K562 (cell line): Measurements from ENCODE around the gene ZNF143. TPM values are rescaled to one million over a fixed set of nuclear protein-coding genes. Genes with fewer than 3 reads are reported as not detected.

Experiments used
- ATAC-seq: fragments of 200-7000 bp; cut with Tn5 transposase; 3 replicates; pipeline ENCODE4 v1.9.1; 2020; ENCODE audit warnings: moderate library complexity
- BruUV-seq: library from RNA; stranded (reverse); fragments of 400-500 nt; replicated peaks from 2 replicates; lab custom pipeline; 2021; lab: Mats Ljungman, UMichigan
- CTCF ChIA-PET: fragments of 300-600 bp; formaldehyde crosslinking; extraction: SDS; loops from one replicate; lab custom pipeline; 2021; ENCODE audit warnings: low intra/inter-chr PET ratio; lab: Yijun Ruan, JAX
- POLR2A ChIA-PET: fragments of 300-600, 350-650 bp; sonication (Branson Sonifier 250); formaldehyde crosslinking; extraction: SDS; loops from one replicate; lab custom pipeline; 2021; ENCODE audit warnings: antibody characterized with exemption, inconsistent platforms; lab: Yijun Ruan, JAX
- DNase-seq, 4 experiments: peaks; one replicate each; pipeline versions ENCODE4 v3.0.0 to v3.0.0-alpha.2; 2011 to 2018; ENCODE audit warnings: low spot score in 3 of 4, mixed read lengths in 3 of 4; ENCODE audit errors: extremely low read depth in 1 of 4
- FAIRE-seq: peaks from 2 replicates; lab custom pipeline; 2011; peaks lifted over from hg19 to GRCh38; lab: Jason Lieb, UNC
- H2AFZ ChIP-seq: 2 replicates; pipeline ENCODE4 v1.6.0; 2011; ENCODE audit warnings: low read depth, low read length, control low read depth, inconsistent platforms
- H3K27ac ChIP-seq: fragments of 200-600 bp; 3 replicates; pipeline ENCODE4 v1.8.0; 2011; ENCODE audit warnings: low read depth, mild to moderate bottlenecking, control low read depth, inconsistent platforms, low read length, moderate library complexity, mixed read lengths; ENCODE audit errors: extremely low read depth
- H3K27me3 ChIP-seq, 2 experiments: fragments of 300-600 bp in 1 of 2; 2 replicates in 1 of 2; 3 replicates in 1 of 2; pipeline versions ENCODE4 v1.6.0 to v1.8.0; 2011; ENCODE audit warnings: inconsistent platforms in 2 of 2, low read length in 2 of 2, mild to moderate bottlenecking in 1 of 2, mixed read lengths in 1 of 2, moderate library complexity in 1 of 2; ENCODE audit not compliant: control insufficient read depth in 2 of 2, insufficient read depth in 2 of 2
- H3K36me3 ChIP-seq: fragments of 300-600 bp; 3 replicates; pipeline ENCODE4 v1.8.0; 2011; ENCODE audit warnings: mild to moderate bottlenecking, low read length, inconsistent platforms; ENCODE audit not compliant: control insufficient read depth, insufficient read depth
- H3K4me1 ChIP-seq, 2 experiments: fragments of 200-600 bp in 1 of 2; replicated peaks in 1 of 2; 2 replicates in 1 of 2; 3 replicates in 1 of 2; pipeline versions ENCODE4 v1.5.1 to v1.8.0; 2011; ENCODE audit warnings: inconsistent platforms in 2 of 2, low read length in 2 of 2, mild to moderate bottlenecking in 1 of 2, mixed read lengths in 1 of 2, moderate library complexity in 1 of 2; ENCODE audit not compliant: control insufficient read depth in 2 of 2, insufficient read depth in 2 of 2
- H3K4me2 ChIP-seq: 2 replicates; pipeline ENCODE4 v1.6.1; 2011; ENCODE audit warnings: low read length, control low read depth, inconsistent platforms, mixed read lengths; ENCODE audit not compliant: insufficient read depth
- H3K4me3 ChIP-seq: fragments of 200-600 bp; sonication (generic), shearing (Covaris generic); 2 replicates; pipeline ENCODE4 v1.5.1; 2016; ENCODE audit warnings: control low read depth, inconsistent platforms
- H3K79me2 ChIP-seq: fragments of 200-600 bp; 3 replicates; pipeline ENCODE4 v1.8.0; 2011; ENCODE audit warnings: low read length, inconsistent platforms; ENCODE audit not compliant: control insufficient read depth, insufficient read depth
- H3K9ac ChIP-seq, 2 experiments: 2 replicates each; pipeline versions ENCODE4 v1.6.0 to v1.6.1; 2011; ENCODE audit warnings: low read depth in 2 of 2, low read length in 2 of 2, control low read depth in 1 of 2, inconsistent platforms in 1 of 2, mild to moderate bottlenecking in 1 of 2, mixed read lengths in 1 of 2; ENCODE audit not compliant: insufficient read depth in 1 of 2
- H3K9me1 ChIP-seq: one replicate; pipeline ENCODE4 v1.6.0; 2011; ENCODE audit warnings: inconsistent platforms, mild to moderate bottlenecking, low read length, moderate library complexity; ENCODE audit not compliant: control insufficient read depth, insufficient read depth
- H3K9me3 ChIP-seq: replicated peaks from 2 replicates; pipeline ENCODE4 v1.5.1; 2011; ENCODE audit warnings: low read depth, low read length, inconsistent platforms; ENCODE audit not compliant: control insufficient read depth, insufficient read depth
- H4K20me1 ChIP-seq: replicated peaks from 2 replicates; pipeline ENCODE4 v1.6.1; 2011; ENCODE audit warnings: low read length, inconsistent platforms, mixed read lengths; ENCODE audit not compliant: control insufficient read depth, insufficient read depth
- ARID1B ChIP-seq: fragments of 450-650 bp; IDR thresholded peaks from 2 replicates; pipeline ENCODE4 v1.6.1; 2016; ENCODE audit warnings: antibody characterized with exemption, mild to moderate bottlenecking, inconsistent platforms
- ARNT ChIP-seq, 2 experiments: fragments of 450-650 bp; IDR thresholded peaks; 2 replicates each; pipeline ENCODE4 v1.6.1; 2016; ENCODE audit warnings: mild to moderate bottlenecking in 1 of 2
- CHD1 ChIP-seq: fragments of 200-600 bp; sonication (generic); IDR thresholded peaks from one replicate; pipeline ENCODE4 v1.6.1; 2012; ENCODE audit warnings: mild to moderate bottlenecking, moderate library complexity, low read length, inconsistent platforms
- CTBP1 ChIP-seq: fragments of 450-650 bp; IDR thresholded peaks from 2 replicates; pipeline ENCODE4 v1.6.1; 2016; ENCODE audit warnings: borderline replicate concordance
- E2F4 ChIP-seq: sonication (generic); formaldehyde crosslinking; IDR thresholded peaks from 2 replicates; pipeline ENCODE4 v1.8.0; 2022; ENCODE audit warnings: mild to moderate bottlenecking, low read depth, missing genetic modification reagents
- EHMT2 ChIP-seq: fragments of 450-650 bp; IDR thresholded peaks from 2 replicates; pipeline ENCODE4 v1.6.1; 2018; ENCODE audit warnings: antibody characterized with exemption
- GATA2 ChIP-seq: sonication (generic); formaldehyde crosslinking; IDR thresholded peaks from 2 replicates; pipeline ENCODE4 v1.4.0; 2020; ENCODE audit warnings: mild to moderate bottlenecking, missing genetic modification reagents
- JUND ChIP-seq, 2 experiments: IDR thresholded peaks; 2 replicates in 1 of 2; 3 replicates in 1 of 2; pipeline ENCODE4 v1.6.1; 2011; ENCODE audit warnings: borderline replicate concordance in 2 of 2, low read depth in 2 of 2, low read length in 2 of 2, improper control_type of control experiment in 1 of 2, missing biosample characterization in 1 of 2, missing genetic modification characterization in 1 of 2, missing genetic modification reagents in 1 of 2
- KAT7 ChIP-seq: sonication (generic); formaldehyde crosslinking; IDR thresholded peaks from 2 replicates; pipeline ENCODE4 v1.8.0; 2022; ENCODE audit warnings: missing genetic modification reagents, mild to moderate bottlenecking, borderline replicate concordance
- KDM1A ChIP-seq, 2 experiments: fragments of 450-650 bp; IDR thresholded peaks; 2 replicates each; pipeline ENCODE4 v1.6.1; 2016; ENCODE audit warnings: mild to moderate bottlenecking in 2 of 2
- KLF13 ChIP-seq: fragments of 450-650 bp; IDR thresholded peaks from 2 replicates; pipeline ENCODE4 v1.6.1; 2016; ENCODE audit warnings: missing genetic modification characterization, low read depth, mild to moderate bottlenecking, missing compliant biosample characterization, moderate library complexity, borderline replicate concordance
- SIX5 ChIP-seq, 2 experiments: IDR thresholded peaks; 2 replicates each; pipeline ENCODE4 v1.6.1; 2011; ENCODE audit warnings: low read length in 2 of 2, borderline replicate concordance in 1 of 2, low read depth in 1 of 2, mild to moderate bottlenecking in 1 of 2, moderate library complexity in 1 of 2; ENCODE audit not compliant: insufficient read depth in 1 of 2
- SMAD4 ChIP-seq: fragments of 250-450 bp; sonication (Bioruptor Pico); conservative IDR thresholded peaks from 2 replicates; pipeline ENCODE4 v1.8.0; 2021; ENCODE audit warnings: inconsistent platforms, mild to moderate bottlenecking, moderate library complexity
- SMARCA4 ChIP-seq: fragments of 450-650 bp; IDR thresholded peaks from 2 replicates; pipeline ENCODE4 v1.6.1; 2016
- TBL1XR1 ChIP-seq, 2 experiments: IDR thresholded peaks; 2 replicates each; pipeline ENCODE4 v1.6.1; 2012; ENCODE audit warnings: improper control_type of control experiment in 2 of 2, low read length in 2 of 2, mild to moderate bottlenecking in 1 of 2
- U2AF2 ChIP-seq: fragments of 200-400 bp; formaldehyde crosslinking; optimal IDR thresholded peaks from 2 replicates; pipeline ENCODE3; 2017; ENCODE audit warnings: low read depth, mild to moderate bottlenecking, low read length
- ZNF263 ChIP-seq: sonication (generic); formaldehyde crosslinking; IDR thresholded peaks from 2 replicates; pipeline ENCODE4 v1.8.0; 2022; ENCODE audit warnings: mild to moderate bottlenecking, missing genetic modification reagents, borderline replicate concordance
- ZNF518B ChIP-seq: fragments of 250-450 bp; sonication (Bioruptor Pico); IDR thresholded peaks from 2 replicates; pipeline ENCODE4 v1.5.0; 2021; ENCODE audit warnings: mild to moderate bottlenecking, moderate library complexity
- WGBS: fragments of 100-300 bp; shearing (Covaris generic); methylation state at CpG from one replicate; pipeline ENCODE4 v1.1.6; 2016; ENCODE audit warnings: low coverage, mixed read lengths; ENCODE audit not compliant: insufficient coverage; ENCODE audit errors: missing lambda C conversion rate; 5-methylcytosine and 5-hydroxymethylcytosine counted together
- in situ Hi-C: fragments of 300-500 bp; cut with MboI; formaldehyde crosslinking; loops from 4 replicates; pipeline ENCODE4 v1.15.0; 2018; ENCODE audit warnings: inconsistent platforms, mixed read lengths
- intact Hi-C: fragments of 100-400 bp; cut with micrococcal nuclease; formaldehyde crosslinking; loops from 2 replicates; pipeline ENCODE4 v1.14.2; 2022
- polyA plus RNA-seq, 8 experiments: library from polyadenylated mRNA; depleted of rRNA in 4 of 8; stranded (reverse) in 5 of 8; unstranded in 3 of 8; fragments of >200 nt; fragmentation: Nextera tagmentation in 2 of 8; fragmentation: Illumina TruSeq in 1 of 8; extraction: Ambion mirVana in 2 of 8; extraction: Trizol in 1 of 8; gene quantifications; 2 replicates each; pipeline versions ENCODE4 v1.2.1 to v1.2.3, GENCODE V29; 2011 to 2014; ENCODE audit warnings: inconsistent platforms in 1 of 8, missing spikeins in 1 of 8
- total RNA-seq, 7 experiments: library from RNA; depleted of rRNA in 6 of 7; stranded (reverse); fragments of >200 nt in 6 of 7; fragmentation: Illumina TruSeq in 2 of 7; extraction: Trizol in 2 of 7; gene quantifications; 2 replicates each; pipeline versions ENCODE4 v1.2.1 to v1.2.3, GENCODE V29; 2011 to 2021; ENCODE audit warnings: low replicate concordance in 1 of 7

The ZNF143 gene
- total and polyA plus RNA-seq, 9 of the 15 experiments (the other 6 are each of a cell fraction or from before 2014, with no cell fraction given) = 18.4 to 58.5 (median 27.1) TPM

GRCh38 chr11:9550191-9550628, 89.4 kb downstream of the ZNF143 start:
- no peak overlapping the region for H3K4me3 ChIP-seq
- H3K9me1 ChIP-seq = no peaks in the 10 kb centered on the region
- 40% methylated on average over 8 of the region's 8 CpGs for WGBS
- intact Hi-C loops (no loop called here), in situ Hi-C loops (no loop called here)
- ATAC-seq (peak; percentile 9; the same call in 2 of the 3 replicates), DNase-seq (peak in 1 of 4 experiments; percentile 71), FAIRE-seq (peak; percentile 82)
- H3K4me2 ChIP-seq = peak overlapping the region; percentile 45; the same call in 1 of the 2 replicates
- POLR2A ChIA-PET = interaction anchor here (0.5 to 1.2 kb wide), 4 partner anchors 15 to 54 kb away, joined by 3 to 6 read pairs (median 4); partner anchors contain the start of gene WEE1
- CTCF ChIA-PET = no interaction called here
- H3K9me3 ChIP-seq = 0 out of 2 replicates have a peak, but pooled peaks cover 5% of the 10 kb centered on the region
- peak overlapping the region; percentile 88 for H2AFZ ChIP-seq
- no peaks in the 10 kb centered on the region for H3K36me3 ChIP-seq
- H3K9ac ChIP-seq = peak overlapping the region in 1 of 2 experiments; percentile 50; a peak in 2 of 4 replicates
- no TSS peak for BruUV-seq
- H3K27me3 ChIP-seq = no peaks in the 10 kb centered on the region; a peak in 1 of 5 replicates
- peaks cover 26 to 30% of the 10 kb centered on the region in 2 experiments; a peak in 4 of 5 replicates for H3K4me1 ChIP-seq
- no peaks in the 10 kb centered on the region for H3K79me2 ChIP-seq
- no peaks in the 10 kb centered on the region for H4K20me1 ChIP-seq
- H3K27ac ChIP-seq = peak overlapping the region; percentile 85
- TF ChIP-seq KAT7 = no peak
- TF ChIP-seq E2F4 (CRISPR knock-in tag) = no peak
- TF ChIP-seq SMARCA4 = peak; percentile 76
- peak; percentile 36; the same call in 1 of the 2 replicates for TF ChIP-seq JUND (IDR thresholded peaks at IDR 0.05; ENCODE audit: borderline replicate concordance, low read depth, low read length)
- peak; percentile 34; the same call in 1 of the 3 replicates for TF ChIP-seq JUND (tag; IDR thresholded peaks at IDR 0.05; ENCODE audit: borderline replicate concordance, low read depth, low read length)
- TF ChIP-seq GATA2 (CRISPR knock-in tag) = no peak
- no peak for TF ChIP-seq KLF13 (tag)
- 0 out of 2 replicates have a peak, but pooled peaks have one; percentile 19 for TF ChIP-seq EHMT2
- peak; percentile 74 for TF ChIP-seq SMAD4
- TF ChIP-seq TBL1XR1 (IDR thresholded peaks at IDR 0.05; ENCODE audit: low read length in 2 of 2) = 0 out of 4 replicates have a peak, but pooled peaks of 1 of the 2 experiments have one; percentile 34
- TF ChIP-seq SIX5 (IDR thresholded peaks at IDR 0.05; ENCODE audit: borderline replicate concordance in 1 of 2, insufficient read depth in 1 of 2, low read depth in 1 of 2, low read length in 2 of 2) = no peak
- TF ChIP-seq CHD1 = no peak
- TF ChIP-seq KDM1A (IDR thresholded peaks at IDR 0.05) = peak; percentile 47 to 53; a peak in 3 of 4 replicates
- TF ChIP-seq ARID1B = peak; percentile 80
- TF ChIP-seq CTBP1 = peak; percentile 54; the same call in 1 of the 2 replicates
- TF ChIP-seq ZNF263 (CRISPR knock-in tag) = no peak; the same call in 1 of the 2 replicates
- TF ChIP-seq ZNF518B (CRISPR knock-in tag) = no peak
- TF ChIP-seq U2AF2 = no peak
- no peak for TF ChIP-seq ARNT (IDR thresholded peaks at IDR 0.05)
